ENCODE measurements around the gene ACVR1B.

ACVR1B gene

GRCh38 chr12:51917041-51917590 lies 34.4 kb upstream of the ACVR1B start:
- no peak overlapping the region for H3K4me3 ChIP-seq (ENCODE audit: low read depth, low read length)

GRCh38 chr12:51917746-51918453 lies 33.6 kb upstream of the ACVR1B start:
- no peak overlapping the region for H3K4me3 ChIP-seq (ENCODE audit: low read depth, low read length)

- H3K4me3 ChIP-seq (ENCODE audit: low read depth, low read length): no peak overlapping the region
Measured at GRCh38 chr12:51920046-51920445, 31.5 kb upstream of the ACVR1B start.

GRCh38 chr12:51921017-51921725 lies 30.3 kb upstream of the ACVR1B start:
- H3K4me3 ChIP-seq (ENCODE audit: low read depth, low read length): no peak overlapping the region

GRCh38 chr12:51922146-51922545 lies 29.4 kb upstream of the ACVR1B start:
- no peak overlapping the region for H3K4me3 ChIP-seq (ENCODE audit: low read depth, low read length)

GRCh38 chr12:51922762-51923505 lies 28.6 kb upstream of the ACVR1B start:
- no peak overlapping the region for H3K4me3 ChIP-seq (ENCODE audit: low read depth, low read length)

GRCh38 chr12:51923506-51924365 lies 27.8 kb upstream of the ACVR1B start:
- H3K4me3 ChIP-seq (ENCODE audit: low read depth, low read length): no peak overlapping the region

GRCh38 chr12:51924551-51925319 lies 26.8 kb upstream of the ACVR1B start:
- no peak overlapping the region for H3K4me3 ChIP-seq (ENCODE audit: low read depth, low read length)

- no peak overlapping the region for H3K4me3 ChIP-seq (ENCODE audit: low read depth, low read length)
Measured at GRCh38 chr12:51925346-51926063, 26.0 kb upstream of the ACVR1B start.

GRCh38 chr12:51926064-51926632 lies 25.4 kb upstream of the ACVR1B start:
- no peak overlapping the region for H3K4me3 ChIP-seq (ENCODE audit: low read depth, low read length)

GRCh38 chr12:51926718-51927117 lies 24.8 kb upstream of the ACVR1B start:
- H3K4me3 ChIP-seq (ENCODE audit: low read depth, low read length): no peak overlapping the region

GRCh38 chr12:51932218-51933076 lies 19.1 kb upstream of the ACVR1B start:
- no peak overlapping the region for H3K4me3 ChIP-seq (ENCODE audit: low read depth, low read length)

GRCh38 chr12:51934080-51934479 lies 17.4 kb upstream of the ACVR1B start:
- no peak overlapping the region for H3K4me3 ChIP-seq (ENCODE audit: low read depth, low read length)

GRCh38 chr12:51937926-51938325 lies 13.6 kb upstream of the ACVR1B start:
- no peak overlapping the region for H3K4me3 ChIP-seq (ENCODE audit: low read depth, low read length)

- H3K4me3 ChIP-seq (ENCODE audit: low read depth, low read length): no peak overlapping the region
Measured at GRCh38 chr12:51938726-51939125, 12.8 kb upstream of the ACVR1B start.

GRCh38 chr12:51941011-51941581 lies 10.4 kb upstream of the ACVR1B start:
- no peak overlapping the region for H3K4me3 ChIP-seq (ENCODE audit: low read depth, low read length)

GRCh38 chr12:51941604-51942003 lies 9.9 kb upstream of the ACVR1B start:
- no peak overlapping the region for H3K4me3 ChIP-seq (ENCODE audit: low read depth, low read length)

GRCh38 chr12:51942056-51942455 lies 9.4 kb upstream of the ACVR1B start:
- H3K4me3 ChIP-seq (ENCODE audit: low read depth, low read length): no peak overlapping the region

Measured in iPS-11a (cell line).